Prostate gland (tissue), 2 donors: ENCODE data around the gene PDE6A. TPM values are rescaled to one million over a fixed set of nuclear protein-coding genes. Genes with fewer than 3 reads are reported as not detected.
A peak's percentile ranks its signal among the peaks of the same experiment; 100 is the strongest.

Experiments
- DNase-seq: peaks from one replicate; pipeline ENCODE4 v3.0.0-alpha.2; 2019; ENCODE audit warnings: low spot score
- H3K27ac ChIP-seq, 2 donors: fragments of 200-600 bp; sonication (generic); 2 replicates each; pipeline ENCODE4 v1.5.1; 2017 to 2019
- H3K27me3 ChIP-seq: fragments of 200-600 bp; sonication (generic); replicated peaks from 2 replicates; pipeline ENCODE4 v1.5.1; 2019; ENCODE audit not compliant: insufficient read depth
- H3K36me3 ChIP-seq, 2 donors: fragments of 200-600 bp; sonication (generic); 1 replicate in 1 of 2; 2 replicates in 1 of 2; pipeline versions ENCODE4 v1.5.1 to v1.8.1; 2017 to 2019
- H3K4me1 ChIP-seq: fragments of 200-600 bp; sonication (generic); replicated peaks from 2 replicates; pipeline ENCODE4 v1.5.1; 2019
- H3K4me3 ChIP-seq, 2 donors: fragments of 200-600 bp; sonication (generic); 2 replicates each; pipeline ENCODE4 v1.5.1; 2017 to 2019
- H3K9me3 ChIP-seq: fragments of 200-600 bp; sonication (generic); 2 replicates; pipeline ENCODE4 v1.5.1; 2017
- POLR2A ChIP-seq: fragments of 450-650 bp; IDR thresholded peaks from one replicate; pipeline ENCODE4 v1.6.1; 2016; ENCODE audit warnings: antibody characterized with exemption, mild to moderate bottlenecking
- POLR2AphosphoS5 ChIP-seq: sonication (generic); formaldehyde crosslinking; IDR thresholded peaks from one replicate; pipeline ENCODE4 v1.6.1; 2017; ENCODE audit warnings: antibody characterized with exemption
- WGBS: methylation state at CpG from one replicate; pipeline ENCODE4 v1.1.5; 2018; 5-methylcytosine and 5-hydroxymethylcytosine counted together
- intact Hi-C: fragments of 100-400 bp; cut with DNase I; formaldehyde crosslinking; loops from one replicate; pipeline ENCODE4 v1.14.2; 2022
- total RNA-seq, 2 donors: library from RNA; depleted of rRNA; stranded (reverse); fragments of >200 nt; gene quantifications; one replicate each; pipeline ENCODE4 v1.1.0, GENCODE V29; 2016
- TF ChIP-seq, protein P1 (sequence below), 4 experiments: fragments of 200-600 bp in 2 of 4; fragments of 450-650 bp in 2 of 4; sonication (generic) in 2 of 4; IDR thresholded peaks; 1 replicate in 3 of 4; 2 replicates in 1 of 4; pipeline ENCODE4 v1.5.1; 2016 to 2019; ENCODE audit warnings: antibody characterized with exemption in 4 of 4, mild to moderate bottlenecking in 2 of 4, moderate library complexity in 2 of 4

Gene PDE6A
- total RNA-seq, 2 donors from 2014 or later, result 0.91 TPM; not detected in 1

DNA sequence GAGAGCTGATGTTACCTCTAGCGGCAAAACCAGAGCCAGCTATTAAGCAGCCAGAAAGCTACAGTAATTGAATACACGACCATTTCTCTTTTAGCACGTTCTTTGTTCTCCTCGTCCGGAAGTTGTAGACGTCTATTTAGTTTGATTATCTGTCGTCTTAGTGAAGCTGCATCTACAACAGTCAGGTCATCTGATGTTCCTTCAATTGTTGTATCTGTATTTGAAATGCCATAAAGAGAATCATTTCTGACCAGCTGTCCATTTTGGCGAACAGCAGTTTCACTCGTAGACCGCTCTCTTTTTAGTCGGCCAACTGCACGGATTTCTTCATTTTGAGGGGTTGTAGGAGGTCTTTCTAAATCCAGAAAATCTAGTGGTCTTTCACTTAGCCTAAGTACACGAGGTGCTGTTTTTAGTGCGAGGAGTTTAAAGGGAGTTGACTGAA lies 12.6 kb downstream of the PDE6A start:
- WGBS, result 80% methylated on average over 14 of the region's 14 CpGs
- Histone ChIP-seq H3K9me3 (no peaks in the 10 kb centered on the region), H3K36me3 (no peaks in the 10 kb centered on the region), H3K4me1 (peaks cover 11% of the 10 kb centered on the region), H3K27ac (no peak overlapping the region), H3K4me3 (no peak overlapping the region), H3K27me3 (no peaks in the 10 kb centered on the region)
- DNase-seq, result no peak
- intact Hi-C loops, result loop anchor here (5.0 kb wide), 1 partner anchor 595 kb away; no protein-coding TSS in a partner anchor
- TF ChIP-seq POLR2AphosphoS5 (no peak), POLR2A (no peak)
- TF ChIP-seq, protein P1, sequence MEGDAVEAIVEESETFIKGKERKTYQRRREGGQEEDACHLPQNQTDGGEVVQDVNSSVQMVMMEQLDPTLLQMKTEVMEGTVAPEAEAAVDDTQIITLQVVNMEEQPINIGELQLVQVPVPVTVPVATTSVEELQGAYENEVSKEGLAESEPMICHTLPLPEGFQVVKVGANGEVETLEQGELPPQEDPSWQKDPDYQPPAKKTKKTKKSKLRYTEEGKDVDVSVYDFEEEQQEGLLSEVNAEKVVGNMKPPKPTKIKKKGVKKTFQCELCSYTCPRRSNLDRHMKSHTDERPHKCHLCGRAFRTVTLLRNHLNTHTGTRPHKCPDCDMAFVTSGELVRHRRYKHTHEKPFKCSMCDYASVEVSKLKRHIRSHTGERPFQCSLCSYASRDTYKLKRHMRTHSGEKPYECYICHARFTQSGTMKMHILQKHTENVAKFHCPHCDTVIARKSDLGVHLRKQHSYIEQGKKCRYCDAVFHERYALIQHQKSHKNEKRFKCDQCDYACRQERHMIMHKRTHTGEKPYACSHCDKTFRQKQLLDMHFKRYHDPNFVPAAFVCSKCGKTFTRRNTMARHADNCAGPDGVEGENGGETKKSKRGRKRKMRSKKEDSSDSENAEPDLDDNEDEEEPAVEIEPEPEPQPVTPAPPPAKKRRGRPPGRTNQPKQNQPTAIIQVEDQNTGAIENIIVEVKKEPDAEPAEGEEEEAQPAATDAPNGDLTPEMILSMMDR (IDR thresholded peaks at IDR 0.05), result no peak

- no peaks in the 10 kb centered on the region for H3K9me3 ChIP-seq
- TF ChIP-seq POLR2AphosphoS5 (no peak), POLR2A (no peak)
- TF ChIP-seq, protein P1 (IDR thresholded peaks at IDR 0.05), result no peak
- WGBS, result 71% methylated on average over 7 of the region's 7 CpGs
- no peak overlapping the region for H3K4me3 ChIP-seq
- intact Hi-C loops, result loop anchor here (5.0 kb wide), 1 partner anchor 594 kb away; no protein-coding TSS in a partner anchor
- peaks cover 4% of the 10 kb centered on the region for H3K4me1 ChIP-seq
- peak overlapping the region in 1 of 2 donors; percentile 29 for H3K27ac ChIP-seq
- no peak for DNase-seq
- H3K36me3 ChIP-seq, result no peaks in the 10 kb centered on the region
- no peaks in the 10 kb centered on the region for H3K27me3 ChIP-seq
Measured at GRCh38 chr5:149930749-149931574, 13.6 kb downstream of the PDE6A start.

GRCh38 chr5:149930043-149930748 lies 14.4 kb downstream of the PDE6A start:
- TF ChIP-seq POLR2A (no peak), POLR2AphosphoS5 (no peak)
- TF ChIP-seq, protein P1 (IDR thresholded peaks at IDR 0.05), result no peak
- DNase-seq, result no peak
- Histone ChIP-seq H3K27ac (peak overlapping the region; percentile 29 to 45), H3K9me3 (no peaks in the 10 kb centered on the region), H3K27me3 (no peaks in the 10 kb centered on the region), H3K4me1 (no peaks in the 10 kb centered on the region), H3K4me3 (no peak overlapping the region), H3K36me3 (no peaks in the 10 kb centered on the region)
- intact Hi-C loops, result loop anchor here (5.0 kb wide), 1 partner anchor 593 kb away; no protein-coding TSS in a partner anchor
- 49% methylated on average over 6 of the region's 6 CpGs for WGBS

GRCh38 chr5:149924486-149924885 lies 20.1 kb downstream of the PDE6A start:
- Histone ChIP-seq H3K36me3 (no peaks in the 10 kb centered on the region), H3K4me3 (no peak overlapping the region), H3K27ac (no peak overlapping the region), H3K4me1 (no peaks in the 10 kb centered on the region), H3K27me3 (no peaks in the 10 kb centered on the region), H3K9me3 (no peaks in the 10 kb centered on the region)
- intact Hi-C loops, result no loop called here
- TF ChIP-seq POLR2AphosphoS5 (no peak), POLR2A (no peak)
- TF ChIP-seq, protein P1 (IDR thresholded peaks at IDR 0.05), result no peak
- DNase-seq, result no peak
- 89% methylated on average over 5 of the region's 5 CpGs for WGBS
